HG03469 (cell line): Measurements from ENCODE around the gene MINDY3.
"Not testable (repeated sequence)": the region's sequence is repeated elsewhere in the genome, so short reads cannot be mapped to it uniquely, and the experiment has no call there.

Experiments used
- ATAC-seq: cut with Tn5 transposase; IDR thresholded peaks from one replicate; pipeline ENCODE4 v1.9.1; 2021; ENCODE audit warnings: mild to moderate bottlenecking, moderate library complexity, moderate number of reproducible peaks; ENCODE audit not compliant: unreplicated experiment

The MINDY3 gene

DNA sequence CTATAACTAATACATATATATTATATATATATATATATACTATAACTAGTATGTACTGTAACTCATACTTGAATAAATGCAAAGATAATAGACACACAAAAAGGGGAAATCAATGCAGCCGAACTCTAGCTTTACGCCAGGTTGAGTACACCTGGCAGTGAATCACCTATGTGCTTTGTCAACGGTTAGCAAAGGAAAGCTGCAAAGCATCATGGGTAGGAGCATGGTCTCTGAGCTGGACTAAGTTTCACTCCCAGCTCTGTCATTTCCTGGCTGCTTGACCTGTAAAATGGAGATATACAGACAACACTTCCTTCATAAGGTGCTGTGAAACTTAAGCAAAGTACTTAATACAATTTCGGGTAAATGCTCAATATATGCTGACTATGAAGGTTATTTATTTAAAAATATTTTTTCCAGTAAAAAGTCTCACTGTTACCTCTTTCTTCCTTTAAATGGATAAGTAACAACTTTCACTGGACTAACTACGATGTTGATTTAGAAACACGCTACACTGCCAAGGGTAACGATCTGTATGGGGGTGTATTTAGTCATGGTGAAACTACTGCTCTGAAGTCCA, 78.8 kb downstream of the MINDY3 start:
- ATAC-seq = no peak

DNA sequence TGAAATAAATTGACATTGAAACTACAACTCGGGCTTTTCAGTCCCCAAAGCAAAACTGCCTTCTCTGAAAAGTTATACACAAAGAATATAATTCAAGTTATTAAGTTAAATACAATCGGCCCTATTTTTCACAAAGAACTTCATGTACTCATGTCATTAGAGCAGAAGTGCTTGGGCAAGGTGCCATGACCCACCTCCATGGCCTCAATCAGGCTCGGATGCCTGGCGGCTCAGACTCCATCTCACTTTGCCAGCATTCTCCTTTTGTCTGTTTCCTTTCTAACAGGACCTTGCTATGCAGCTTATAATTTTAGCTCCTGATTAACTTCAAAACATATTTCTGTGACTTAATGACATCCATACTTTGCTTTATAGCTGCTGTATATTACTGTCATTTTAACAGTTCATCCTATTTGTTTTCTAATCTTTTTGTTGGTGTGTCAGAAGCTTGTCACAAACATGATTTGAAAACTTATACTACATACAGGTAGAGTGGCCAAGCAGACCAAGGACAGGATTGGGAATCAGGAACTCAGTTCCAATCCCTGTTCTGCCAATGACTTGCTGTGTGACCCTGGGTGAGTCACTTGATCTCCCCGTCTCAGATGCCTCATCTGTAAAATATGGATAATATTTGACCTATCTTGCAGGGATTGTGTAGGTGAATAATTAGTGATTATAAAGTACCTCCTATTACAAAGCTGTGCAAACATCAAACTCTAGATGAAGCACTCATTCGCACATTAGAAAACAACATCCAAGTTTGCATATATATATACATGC, 79.8 kb downstream of the MINDY3 start:
- no peak for ATAC-seq

GRCh38 chr10:15775513-15775912, 84.8 kb downstream of the MINDY3 start:
- ATAC-seq = no peak

- ATAC-seq = not testable (repeated sequence)
Measured at GRCh38 chr10:15774534-15774933, 85.8 kb downstream of the MINDY3 start.

GRCh38 chr10:15764892-15765454, 95.3 kb downstream of the MINDY3 start:
- no peak for ATAC-seq

DNA sequence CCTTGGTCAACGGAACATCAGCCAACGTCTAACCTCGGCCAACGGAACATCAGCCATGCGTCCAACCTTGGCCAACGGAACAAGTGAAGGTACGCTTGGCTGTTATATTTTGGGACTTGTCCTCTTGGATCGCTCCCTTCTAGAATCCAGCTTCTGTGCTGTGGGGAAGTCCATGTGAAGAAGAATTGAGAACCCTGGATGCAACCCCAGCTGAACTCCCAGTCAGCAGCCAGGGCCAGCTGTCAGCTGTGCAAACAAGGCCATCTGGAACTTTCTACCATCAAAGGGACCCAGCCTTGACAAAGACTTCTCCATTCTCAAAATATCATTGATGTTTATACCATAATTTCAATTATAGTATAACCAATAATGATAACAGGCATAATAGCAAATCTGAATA, 97.3 kb downstream of the MINDY3 start:
- ATAC-seq = no peak

DNA sequence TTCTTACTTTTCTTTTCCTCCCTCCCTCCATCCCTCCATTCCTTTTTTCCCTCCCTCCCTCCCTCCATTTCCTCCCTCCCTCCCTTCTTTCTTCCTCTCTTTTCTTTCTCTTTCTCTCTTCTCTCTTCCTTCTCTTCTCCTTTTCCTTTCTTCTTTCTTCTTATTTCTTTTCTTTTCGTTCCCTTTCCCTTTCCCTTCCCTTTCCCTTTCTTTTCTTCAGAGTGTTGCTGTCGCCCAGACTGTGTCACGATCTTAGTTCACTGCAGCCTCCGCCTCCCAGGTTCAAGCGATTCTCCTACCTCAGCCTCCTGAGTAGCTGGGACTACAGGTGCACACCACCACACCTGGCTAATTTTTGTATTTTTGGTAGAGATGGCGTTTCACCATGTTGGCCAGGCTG, 98.1 kb downstream of the MINDY3 start:
- ATAC-seq = not testable (repeated sequence)

- ATAC-seq = not testable (repeated sequence)
Measured at GRCh38 chr10:15761224-15761623, 99.1 kb downstream of the MINDY3 start.

DNA sequence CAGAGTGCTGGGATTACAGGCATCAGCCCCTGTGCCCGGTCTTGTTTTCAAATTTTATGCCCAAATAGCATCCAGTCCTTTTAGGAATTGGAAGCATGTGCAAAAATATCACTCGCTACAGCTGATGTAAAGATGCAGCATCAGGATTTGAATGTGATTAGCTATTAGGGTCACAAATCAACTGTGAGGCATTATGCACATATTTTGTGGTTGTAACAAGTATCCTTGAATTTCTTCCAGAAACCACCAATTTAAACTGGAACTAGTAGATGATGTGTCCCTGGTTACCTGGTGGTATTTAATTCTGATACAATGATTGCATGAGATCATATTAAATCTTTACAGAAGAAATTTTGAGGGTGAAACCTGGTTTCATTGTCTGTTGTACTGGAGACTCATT, 99.6 kb downstream of the MINDY3 start:
- ATAC-seq = no peak

DNA sequence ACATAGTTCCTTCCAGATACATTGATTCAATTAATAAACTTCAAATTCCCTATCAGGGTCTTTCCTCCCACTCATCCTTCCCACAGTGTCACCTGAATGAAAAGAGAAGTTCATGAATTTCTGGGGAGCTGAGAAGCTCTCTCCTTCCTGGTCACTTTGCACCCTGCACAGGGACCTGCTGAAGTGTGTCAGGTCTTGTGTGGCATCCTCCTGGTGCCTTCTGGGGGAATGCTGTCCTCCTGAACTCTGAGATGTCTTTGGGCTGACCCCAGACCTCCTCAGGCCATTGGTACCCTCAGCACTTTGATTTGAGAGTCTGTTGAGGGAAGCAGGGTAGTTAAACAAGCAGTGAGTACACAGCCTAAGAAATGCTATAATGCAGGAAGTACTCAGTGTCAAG, 101.0 kb downstream of the MINDY3 start:
- no peak for ATAC-seq

- no peak for ATAC-seq
Measured at GRCh38 chr10:15758618-15759017, 101.7 kb downstream of the MINDY3 start.

- ATAC-seq = no peak
Measured at GRCh38 chr10:15754937-15755336, 105.4 kb downstream of the MINDY3 start.

DNA sequence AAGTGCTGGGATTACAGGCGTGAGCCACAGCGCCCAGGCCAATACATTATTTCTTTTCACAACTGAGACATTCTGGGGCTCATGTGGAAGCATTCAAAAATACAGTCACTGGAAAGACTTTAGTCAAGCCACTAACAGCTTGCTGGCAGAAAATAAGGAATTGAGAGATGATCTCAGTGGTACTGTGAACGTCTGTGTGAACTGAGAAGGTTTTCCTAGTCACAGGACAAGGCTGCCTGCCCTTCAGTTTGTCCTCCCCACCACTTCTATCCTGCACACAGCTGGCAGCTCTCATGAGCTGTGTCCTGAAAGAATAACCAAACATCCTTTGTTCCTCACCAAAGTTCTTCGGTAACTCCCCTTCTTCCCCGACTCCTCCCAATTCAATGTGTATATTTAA, 109.3 kb downstream of the MINDY3 start:
- no peak for ATAC-seq

DNA sequence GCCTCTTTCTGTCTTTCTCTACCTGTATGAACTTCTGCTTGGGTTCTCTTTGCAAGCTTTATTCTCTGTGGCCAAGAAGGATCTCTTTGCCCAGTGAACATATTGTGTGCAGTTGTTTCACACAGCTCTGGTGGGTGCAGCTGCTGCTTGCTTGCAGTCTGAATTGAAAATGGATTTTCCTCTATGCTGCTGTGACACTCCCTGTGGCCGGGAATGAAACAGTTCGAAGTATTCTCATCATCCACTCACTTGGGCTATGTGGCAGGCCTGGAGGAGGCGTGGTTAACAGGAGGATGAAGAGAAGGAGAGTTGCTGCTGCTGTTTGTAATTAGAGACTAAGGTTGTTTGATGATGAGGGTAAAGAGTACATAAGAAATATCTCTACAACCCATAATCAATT, 112.2 kb downstream of the MINDY3 start:
- no peak for ATAC-seq

DNA sequence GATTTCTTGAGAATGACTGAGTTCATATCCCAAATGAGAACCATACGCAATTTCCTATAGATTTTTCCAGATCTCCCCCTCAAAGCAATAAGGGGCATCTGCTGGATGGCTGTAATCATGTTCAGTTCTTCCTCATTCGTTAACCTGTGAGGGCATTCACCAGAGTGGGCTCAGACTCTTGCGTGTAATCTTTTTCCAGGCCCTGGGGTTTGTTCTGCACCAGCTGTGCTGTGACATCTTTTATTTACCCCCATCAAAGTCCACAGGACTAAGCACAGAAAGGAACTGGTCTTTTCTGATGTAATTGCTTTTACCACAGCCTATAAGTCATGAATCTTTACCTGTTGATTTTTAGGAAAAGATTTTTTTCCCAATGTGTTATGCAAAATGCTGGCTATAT, 112.7 kb downstream of the MINDY3 start:
- ATAC-seq = no peak

DNA sequence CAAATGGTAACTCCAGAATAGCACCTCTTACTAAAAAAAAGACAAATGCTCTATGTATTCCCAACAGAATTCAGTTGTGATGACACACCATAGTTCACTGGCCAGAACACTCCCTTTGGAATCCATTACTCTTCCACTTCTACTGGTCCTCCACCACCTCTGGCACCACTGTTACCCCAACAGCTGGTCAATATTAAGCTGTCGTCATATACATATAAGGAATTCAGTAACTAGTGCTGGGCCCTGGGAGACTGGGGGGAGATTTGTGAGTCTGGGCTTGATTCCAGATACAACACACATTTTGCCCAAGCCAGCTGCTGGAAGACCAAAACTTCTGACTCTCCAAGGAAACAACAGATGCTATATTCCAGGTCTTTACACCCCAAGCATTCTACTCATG, 114.6 kb downstream of the MINDY3 start:
- ATAC-seq = no peak

- ATAC-seq = no peak
Measured at GRCh38 chr10:15744217-15744865, 116.0 kb downstream of the MINDY3 start.

GRCh38 chr10:15743443-15743842, 116.9 kb downstream of the MINDY3 start:
- ATAC-seq = no peak

DNA sequence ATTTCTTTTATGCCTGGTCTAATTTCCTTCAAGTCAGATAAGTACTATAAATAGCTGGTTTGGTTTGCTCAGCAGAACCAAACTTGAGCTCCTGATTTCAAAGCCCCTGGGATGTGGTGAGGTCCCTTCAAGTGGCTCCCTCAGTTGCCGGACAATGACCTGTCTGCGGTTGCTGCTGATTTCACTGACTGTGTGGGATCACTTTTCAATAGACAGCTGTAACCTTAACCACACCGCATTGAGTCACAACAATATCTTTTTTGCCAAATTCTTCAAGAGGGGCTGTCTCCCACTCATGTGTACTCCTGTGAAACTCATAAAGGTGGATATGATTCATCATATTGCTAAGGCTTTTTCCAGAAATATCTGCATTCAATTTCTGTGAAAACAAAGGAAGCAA, 117.5 kb downstream of the MINDY3 start:
- no peak for ATAC-seq

- ATAC-seq = no peak
Measured at GRCh38 chr10:15742102-15742501, 118.2 kb downstream of the MINDY3 start.

- ATAC-seq = no peak
Measured at GRCh38 chr10:15741581-15741980, 118.7 kb downstream of the MINDY3 start.

DNA sequence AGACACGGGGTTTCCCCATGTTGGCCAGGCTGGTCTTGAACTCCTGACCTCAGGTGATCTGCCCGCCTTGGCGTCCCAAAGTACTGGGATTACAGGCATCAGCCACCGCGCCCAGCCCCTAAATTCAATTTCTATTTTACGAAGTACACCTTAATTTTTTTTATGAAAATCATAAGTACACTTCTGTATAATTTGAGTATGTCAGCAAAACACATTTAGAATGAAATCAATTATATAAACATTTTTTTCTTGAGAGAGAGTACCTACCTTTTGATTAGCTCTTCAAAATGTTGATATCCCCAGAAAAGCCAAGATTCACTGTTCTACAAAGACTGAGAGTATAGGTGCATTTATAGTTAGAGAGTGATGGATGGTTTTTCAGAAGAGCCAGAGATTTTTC, 120.0 kb downstream of the MINDY3 start:
- ATAC-seq = no peak
